Kidney (tissue), 14 donors: ENCODE data around the gene YAP1. TPM values are rescaled to one million over a fixed set of nuclear protein-coding genes. Genes with fewer than 3 reads are reported as not detected.
A peak's percentile ranks its signal among the peaks of the same experiment; 100 is the strongest.

Experiments
- DNase-seq, 5 donors: peaks; one replicate each; pipeline ENCODE4 v3.0.0-alpha.2; 2013 to 2020
- FAIRE-seq: peaks from 2 replicates; lab custom pipeline; 2012; peaks lifted over from hg19 to GRCh38; lab: Jason Lieb, UNC
- H3K27ac ChIP-seq, 2 donors: one replicate each; pipeline ENCODE4 v1.7.0; 2013; ENCODE audit warnings: low read depth in 2 of 2, low read length in 2 of 2, inconsistent platforms in 1 of 2
- H3K27me3 ChIP-seq: one replicate; pipeline ENCODE4 v1.7.1; 2013; ENCODE audit warnings: low read length, inconsistent platforms; ENCODE audit not compliant: control insufficient read depth, insufficient read depth
- H3K36me3 ChIP-seq, 3 donors: one replicate each; pipeline versions ENCODE4 v1.7.0 to v1.7.1; 2013; ENCODE audit warnings: low read length in 3 of 3, control low read depth in 1 of 3, inconsistent platforms in 1 of 3; ENCODE audit not compliant: insufficient read depth in 3 of 3, control insufficient read depth in 2 of 3
- H3K4me1 ChIP-seq, 3 donors: one replicate each; pipeline versions ENCODE4 v1.7.0 to v1.7.1; 2013; ENCODE audit warnings: low read length in 3 of 3, inconsistent platforms in 1 of 3, low read depth in 1 of 3; ENCODE audit not compliant: control insufficient read depth in 2 of 3, insufficient read depth in 2 of 3
- H3K4me3 ChIP-seq, 3 donors: one replicate each; pipeline versions ENCODE4 v1.7.0 to v1.8.1; 2013; ENCODE audit warnings: low read length in 3 of 3, control low read depth in 1 of 3, inconsistent platforms in 1 of 3
- H3K9ac ChIP-seq, 3 donors: one replicate each; pipeline versions ENCODE4 v1.7.0 to v1.7.1; 2013; ENCODE audit warnings: low read length in 3 of 3, control low read depth in 1 of 3, inconsistent platforms in 1 of 3
- H3K9me3 ChIP-seq, 3 donors: one replicate each; pipeline versions ENCODE4 v1.7.0 to v1.7.1; 2013; ENCODE audit warnings: low read length in 3 of 3, control low read depth in 1 of 3, inconsistent platforms in 1 of 3; ENCODE audit not compliant: control insufficient read depth in 2 of 3, insufficient read depth in 1 of 3
- CTCF ChIP-seq: IDR thresholded peaks from 3 replicates; pipeline ENCODE4 v1.5.1; 2012; ENCODE audit warnings: mild to moderate bottlenecking, moderate library complexity, borderline replicate concordance; ENCODE audit not compliant: insufficient read depth; ENCODE audit errors: extremely low read depth
- intact Hi-C: fragments of 100-400 bp; cut with DNase I; formaldehyde crosslinking; loops from one replicate; pipeline ENCODE4 v1.11.1; 2022
- polyA plus RNA-seq: library from polyadenylated mRNA; stranded (reverse); fragments of 350-450 nt; fragmentation: Illumina TruSeq; extraction: RNeasy Lipid Tissue Mini Kit (QIAGEN cat#74804); gene quantifications from one replicate; pipeline ENCODE4 v1.2.3, GENCODE V29; 2014; ENCODE audit warnings: low read depth, low replicate concordance; ENCODE audit not compliant: insufficient read depth
- total RNA-seq: library from RNA; stranded (reverse); fragmentation: NEBNext Ultra II Directional; extraction: Animal tissue kit (Norgen Biotek cat#: 25700); gene quantifications from one replicate; pipeline ENCODE4 v1.2.1, GENCODE V29; 2021
- donor health status: control.
- donor health status: control.
- donor health status: control.
- donor health status: control.
- donor health status: control.
- donor health status: DM: yes; HTN: yes; CAD: no.
- donor health status: Normal renal cell carcinoma (clear cell type).

YAP1 gene
- total and polyA plus RNA-seq, 2 donors from 2014 or later, result 21.5 to 106 TPM

- Histone ChIP-seq H3K27me3 (no peaks in the 10 kb centered on the region), H3K4me1 (peaks cover 0 to 2% (median 0%) of the 10 kb centered on the region in 3 donors), H3K36me3 (peaks cover 0 to 11% (median 4%) of the 10 kb centered on the region in 3 donors), H3K9me3 (no peaks in the 10 kb centered on the region), H3K9ac (no peak overlapping the region), H3K4me3 (no peak overlapping the region), H3K27ac (peak overlapping the region in 1 of 2 donors; percentile 15)
- no peak for FAIRE-seq
- no peak for TF ChIP-seq CTCF
- intact Hi-C loops, result no loop called here
- no peak for DNase-seq
Observed at GRCh38 chr11:102177126-102177525, 66.9 kb downstream of the YAP1 start.

- no peak overlapping the region for H3K9ac ChIP-seq
- no peak for TF ChIP-seq CTCF
- intact Hi-C loops, result no loop called here
- H3K9me3 ChIP-seq, result no peaks in the 10 kb centered on the region
- H3K27me3 ChIP-seq, result no peaks in the 10 kb centered on the region
- peaks cover 0 to 11% (median 4%) of the 10 kb centered on the region in 3 donors for H3K36me3 ChIP-seq
- H3K27ac ChIP-seq, result peak overlapping the region; percentile 63 to 82
- FAIRE-seq, result peak; percentile 62
- peaks cover 0 to 2% (median 0%) of the 10 kb centered on the region in 3 donors for H3K4me1 ChIP-seq
- peak in 2 of 5 donors; percentile 47 to 64 for DNase-seq
- no peak overlapping the region for H3K4me3 ChIP-seq
Observed at GRCh38 chr11:102177974-102178631, 67.9 kb downstream of the YAP1 start.

GRCh38 chr11:102179371-102179770 lies 69.1 kb downstream of the YAP1 start:
- Histone ChIP-seq H3K9ac (no peak overlapping the region), H3K9me3 (no peaks in the 10 kb centered on the region), H3K4me3 (no peak overlapping the region), H3K36me3 (peaks cover 0 to 11% (median 4%) of the 10 kb centered on the region in 3 donors), H3K27me3 (no peaks in the 10 kb centered on the region), H3K4me1 (peaks cover 0 to 2% (median 0%) of the 10 kb centered on the region in 3 donors), H3K27ac (no peak overlapping the region)
- no peak for TF ChIP-seq CTCF
- FAIRE-seq, result no peak
- intact Hi-C loops, result no loop called here
- no peak for DNase-seq
